CD4-positive, alpha-beta T cell treated with Interleukin-21 for 1 hour (primary cell): ENCODE measurements around the gene ARFGEF3.

Experiments used
- DNase-seq: peaks from one replicate; pipeline ENCODE4 v3.0.0-alpha.2; 2020

ARFGEF3 gene

DNA sequence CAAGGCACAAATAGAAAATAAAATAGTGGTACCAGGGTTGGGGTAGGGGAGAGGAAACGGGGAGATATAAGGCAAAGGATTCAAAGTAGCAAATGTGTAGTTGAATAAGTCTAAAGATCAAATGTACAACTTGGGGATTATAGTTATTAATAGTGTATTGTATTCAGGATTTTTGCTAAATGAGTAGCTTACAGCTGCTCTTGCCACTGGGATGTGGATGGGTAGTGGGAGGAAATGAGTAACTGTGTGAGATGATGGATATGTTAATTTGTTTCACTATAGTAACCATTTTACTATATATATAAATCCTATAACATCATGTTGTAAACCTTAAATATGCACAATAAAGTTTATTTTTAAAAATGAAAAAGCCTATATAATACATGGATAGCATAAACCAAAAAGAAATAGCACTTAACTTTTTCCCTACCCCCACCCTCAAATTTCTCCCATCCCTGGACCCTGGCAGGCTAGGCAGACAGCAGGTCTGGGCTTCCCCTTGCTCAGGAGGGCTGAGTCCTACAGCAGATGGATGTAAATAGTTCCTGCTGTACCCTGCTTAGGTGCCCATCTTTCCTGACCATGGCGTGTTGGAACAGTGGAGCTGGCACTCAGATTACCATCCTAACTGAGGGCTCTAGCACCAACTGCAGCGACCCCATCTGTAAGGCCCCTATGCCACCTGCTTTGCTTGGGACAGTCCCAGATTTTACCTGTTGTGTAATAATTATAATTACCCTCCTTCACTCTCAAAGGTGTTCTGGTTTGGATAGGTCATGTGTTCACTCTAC is 85.1 kb downstream of the ARFGEF3 start:
- DNase-seq: no peak

DNA sequence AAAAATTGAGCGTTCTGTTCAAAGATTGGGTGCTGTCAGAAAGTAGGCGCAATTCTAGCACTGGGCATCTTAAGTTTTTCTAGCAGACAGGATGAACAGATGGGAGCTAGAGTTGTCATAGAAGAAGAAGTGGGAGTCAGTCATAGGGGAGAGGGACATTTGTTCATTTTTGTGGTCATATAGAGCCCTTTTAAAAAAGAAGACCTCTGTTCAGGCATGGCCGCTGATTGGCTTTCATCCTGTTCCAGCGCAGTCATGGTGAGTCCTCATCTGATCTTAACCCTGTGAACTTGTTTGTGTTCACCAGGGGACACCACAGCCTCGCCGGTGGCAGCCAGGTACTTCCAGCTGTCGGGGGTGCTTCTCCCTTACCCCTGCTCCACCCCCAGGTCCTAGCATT is 86.3 kb downstream of the ARFGEF3 start:
- DNase-seq: no peak

DNA sequence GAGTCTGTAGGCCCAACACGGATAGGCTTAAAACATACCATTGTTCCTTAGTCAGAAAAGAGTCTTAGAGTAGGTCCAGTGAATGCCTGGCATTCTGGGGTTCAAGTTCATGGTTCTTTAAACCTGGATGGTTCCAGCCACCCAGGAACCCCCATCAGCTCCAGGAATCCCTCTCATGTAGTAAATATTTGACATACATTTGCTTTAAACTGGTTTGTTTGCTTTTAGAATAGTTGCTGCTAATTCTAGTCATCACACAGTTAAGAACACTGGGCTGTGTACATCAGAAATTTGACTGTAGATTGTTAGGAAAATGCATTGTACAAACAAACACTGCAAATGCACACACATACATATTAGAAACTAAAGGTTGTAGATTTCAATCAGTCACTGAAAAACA is 87.1 kb downstream of the ARFGEF3 start:
- DNase-seq: no peak

DNA sequence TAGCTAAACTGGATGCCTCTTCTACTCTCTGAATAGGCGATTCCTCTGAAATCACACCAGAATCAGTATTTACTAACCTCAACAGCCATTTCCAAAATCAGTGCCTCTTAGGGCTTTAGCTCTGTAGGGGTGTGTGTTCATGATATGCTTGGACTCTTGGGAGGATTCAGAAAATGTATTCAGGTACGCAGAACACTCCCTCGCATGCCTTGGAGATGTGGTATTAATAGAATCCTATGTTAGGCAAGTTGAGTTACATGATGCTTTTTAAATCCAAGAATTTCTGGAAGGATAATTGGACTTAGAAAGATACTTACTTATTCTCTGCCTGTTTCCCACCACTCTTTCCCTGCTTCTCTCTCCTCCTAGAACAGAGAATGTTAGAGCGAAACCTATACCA is 88.3 kb downstream of the ARFGEF3 start:
- no peak for DNase-seq

DNA sequence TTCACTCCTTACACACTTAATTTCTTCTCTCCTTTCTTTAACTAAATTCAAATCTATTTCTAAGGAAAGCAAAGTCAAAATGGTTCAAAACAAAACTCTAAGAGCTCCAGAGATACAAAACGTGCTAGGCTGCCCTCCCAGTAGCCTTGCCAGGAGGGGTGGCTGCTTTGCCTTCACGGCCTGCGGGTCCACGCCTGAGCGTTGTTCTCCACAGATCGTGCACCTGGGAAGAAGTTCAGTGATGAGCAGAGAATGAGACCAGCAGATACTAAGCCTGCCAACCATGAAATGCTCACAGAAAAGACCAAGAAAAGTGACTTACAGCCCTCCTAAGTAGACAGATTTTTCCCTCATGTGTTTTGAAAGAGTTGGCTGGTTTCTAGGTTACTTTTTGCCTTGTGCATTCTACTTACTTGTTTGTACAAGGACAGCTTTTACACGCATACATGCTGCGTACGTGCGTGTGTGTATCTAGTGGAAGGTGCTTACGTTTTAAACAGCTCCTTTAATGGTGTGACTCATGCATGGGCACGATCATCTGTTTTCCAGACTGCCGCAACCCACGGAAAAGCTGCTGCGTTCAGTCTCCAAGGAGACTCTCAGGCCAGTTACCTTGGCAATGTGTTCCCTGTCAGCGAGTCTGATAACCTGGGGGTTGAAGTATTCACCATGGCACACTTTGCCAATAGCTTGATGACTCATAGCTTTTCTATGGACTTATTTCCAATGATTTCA is 88.9 kb downstream of the ARFGEF3 start:
- DNase-seq: no peak

DNA sequence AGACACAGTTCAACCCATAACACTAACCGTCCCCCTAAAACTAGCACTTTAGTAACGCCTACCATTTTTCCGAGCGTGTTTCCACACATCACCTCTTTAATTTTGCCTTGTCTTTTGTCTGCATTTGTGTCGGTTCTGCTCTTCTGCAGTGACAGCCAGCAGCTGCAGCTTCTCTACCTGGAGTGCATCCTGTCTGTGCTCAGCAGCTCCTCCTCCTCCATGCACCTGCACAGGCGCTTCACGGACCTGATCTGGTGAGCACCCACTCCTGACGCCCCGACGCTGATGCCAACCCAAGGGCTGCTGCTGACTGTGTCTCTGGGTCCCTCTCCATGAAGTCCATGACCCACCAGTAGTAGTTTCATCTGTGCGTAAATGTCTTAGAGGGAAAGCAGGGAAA is 92.0 kb downstream of the ARFGEF3 start:
- no peak for DNase-seq

DNA sequence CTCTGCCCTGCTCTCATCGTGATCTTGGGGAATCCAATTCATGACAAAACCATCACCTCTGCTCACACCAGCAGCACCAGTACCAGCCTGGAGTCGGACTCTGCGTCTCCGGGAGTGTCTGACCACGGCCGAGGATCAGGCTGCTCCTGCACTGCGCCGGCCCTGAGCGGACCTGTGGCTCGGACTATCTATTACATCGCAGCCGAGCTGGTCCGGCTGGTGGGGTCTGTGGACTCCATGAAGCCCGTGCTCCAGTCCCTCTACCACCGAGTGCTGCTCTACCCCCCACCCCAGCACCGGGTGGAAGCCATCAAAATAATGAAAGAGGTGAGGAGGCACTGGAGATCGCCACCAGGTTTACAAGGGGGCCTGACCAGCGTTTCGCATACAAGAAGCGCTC is 93.7 kb downstream of the ARFGEF3 start:
- no peak for DNase-seq

DNA sequence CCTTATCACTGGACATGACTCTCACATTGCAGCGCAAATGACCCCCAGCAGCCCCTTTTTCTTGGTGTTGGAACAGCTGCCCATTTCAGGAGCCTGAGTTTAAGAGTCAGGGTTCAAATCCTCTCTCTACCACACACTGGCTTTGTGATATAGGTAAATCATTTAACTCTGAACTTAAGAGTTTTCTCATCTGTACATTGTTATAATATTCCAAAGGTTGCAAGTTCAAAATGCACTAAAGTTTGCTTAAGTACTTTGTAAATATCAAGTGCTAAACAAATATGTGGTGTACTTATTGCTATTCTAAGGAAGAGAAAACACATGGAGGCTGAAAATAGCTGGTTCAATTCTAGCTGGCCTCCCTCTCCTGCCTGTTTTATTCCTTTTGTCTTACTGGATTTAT is 95.9 kb downstream of the ARFGEF3 start:
- no peak for DNase-seq

DNA sequence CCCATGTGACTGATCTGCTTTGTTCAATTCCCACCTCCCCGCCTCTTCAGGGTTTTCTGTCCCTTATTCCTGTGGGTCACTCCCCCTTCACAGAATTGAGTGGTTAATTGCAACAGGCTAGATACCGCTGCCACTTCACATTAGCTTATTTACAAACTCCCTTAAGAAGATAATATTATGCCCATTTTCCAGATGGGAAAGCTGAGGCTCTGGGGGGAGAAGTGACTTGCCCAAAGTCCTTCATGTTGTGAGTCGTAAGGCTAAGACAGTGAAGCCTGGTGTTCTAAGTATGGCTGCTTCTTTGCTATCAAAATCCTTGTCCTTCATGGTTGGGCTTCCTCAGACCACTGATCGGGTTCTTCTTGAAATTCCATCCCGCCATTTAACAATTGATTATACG is 96.5 kb downstream of the ARFGEF3 start:
- DNase-seq: no peak

DNA sequence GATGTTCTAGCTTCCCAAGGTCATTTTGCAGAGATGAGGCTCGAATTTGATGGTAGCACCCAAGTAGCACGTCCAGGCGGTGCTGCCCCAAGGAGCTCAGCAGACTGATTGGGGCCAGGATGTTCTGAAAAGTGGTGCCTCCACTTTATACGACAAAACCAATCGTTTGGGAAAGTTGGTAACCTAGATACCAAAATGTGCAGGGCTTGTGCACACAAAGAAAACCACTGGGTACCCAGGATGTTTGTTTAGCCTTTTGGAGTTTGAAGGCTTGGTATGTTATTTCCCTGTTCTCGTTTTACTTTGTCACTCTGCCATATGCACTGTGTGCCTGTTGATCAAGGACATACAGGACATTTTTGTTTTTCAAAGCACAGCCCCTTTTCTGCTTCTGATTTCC is 97.3 kb downstream of the ARFGEF3 start:
- no peak for DNase-seq

DNA sequence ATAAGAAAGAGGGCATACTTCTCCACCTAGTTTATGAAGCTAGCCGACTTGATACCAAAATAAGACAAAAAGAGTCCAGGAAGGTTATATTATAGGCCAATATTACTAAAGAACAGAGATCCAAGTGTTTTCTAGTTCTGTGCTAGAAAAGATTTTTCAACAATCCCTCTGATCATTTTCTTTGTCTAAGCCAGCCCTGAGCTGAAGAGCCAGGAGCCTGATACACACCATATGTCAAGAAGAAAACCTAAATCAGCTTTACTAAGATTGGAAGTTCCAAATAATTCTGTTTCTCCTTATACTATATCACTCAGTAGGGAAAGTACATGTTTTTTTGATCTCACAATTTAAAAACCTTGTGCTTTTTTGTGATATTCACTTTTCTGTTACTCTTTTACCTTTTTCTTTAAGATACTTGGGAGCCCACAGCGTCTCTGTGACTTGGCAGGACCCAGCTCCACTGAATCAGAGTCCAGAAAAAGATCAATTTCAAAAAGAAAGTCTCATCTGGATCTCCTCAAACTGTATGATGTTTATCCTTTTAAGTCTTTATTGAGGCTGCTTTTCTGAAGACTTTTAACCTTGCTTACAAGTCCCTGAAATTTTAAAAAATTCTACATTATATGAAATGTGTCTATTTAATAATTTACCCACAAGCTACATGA is 99.5 kb downstream of the ARFGEF3 start:
- no peak for DNase-seq

DNA sequence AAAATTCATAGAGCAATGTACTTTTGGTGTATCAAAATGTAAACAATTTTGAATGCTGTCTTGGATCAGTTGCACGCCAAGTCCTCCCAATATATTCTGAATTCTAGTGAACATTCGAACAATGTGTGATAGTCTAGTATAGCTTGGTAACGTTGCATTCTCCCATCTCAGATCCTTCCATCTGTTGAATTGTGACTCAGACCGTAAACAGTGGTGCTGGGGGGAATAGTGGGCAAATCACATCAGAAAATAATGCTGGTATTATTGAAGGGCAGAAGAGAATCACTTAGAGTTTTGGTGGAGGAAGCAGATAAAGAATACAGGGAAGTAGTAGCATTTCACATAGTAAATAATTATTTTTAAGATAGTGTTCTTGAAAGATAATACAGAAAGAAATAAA is 102.2 kb downstream of the ARFGEF3 start:
- DNase-seq: no peak

DNA sequence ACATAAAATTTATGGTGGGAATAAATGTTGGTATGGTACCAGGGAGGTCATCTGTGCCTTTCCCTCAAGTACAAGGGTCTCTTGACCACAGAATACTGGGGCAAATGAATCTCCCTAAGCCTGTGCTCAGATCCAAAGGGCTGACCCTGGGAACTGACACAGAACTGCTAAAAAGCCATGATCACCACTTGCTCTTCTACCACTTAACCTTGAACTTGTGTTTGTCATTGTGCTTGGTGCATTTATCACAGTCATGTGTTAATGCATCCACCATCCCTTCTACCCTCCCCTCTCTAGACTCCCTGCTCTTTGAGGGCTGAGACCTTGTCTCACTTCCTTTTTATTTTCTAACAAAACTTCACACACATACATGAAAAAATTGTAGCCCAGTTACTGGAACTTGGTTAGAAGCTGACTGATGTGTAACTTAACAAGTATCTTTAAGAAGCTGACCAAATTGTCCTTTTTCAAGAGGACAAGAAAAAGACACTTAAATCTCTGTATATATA is 102.7 kb downstream of the ARFGEF3 start:
- no peak for DNase-seq

DNA sequence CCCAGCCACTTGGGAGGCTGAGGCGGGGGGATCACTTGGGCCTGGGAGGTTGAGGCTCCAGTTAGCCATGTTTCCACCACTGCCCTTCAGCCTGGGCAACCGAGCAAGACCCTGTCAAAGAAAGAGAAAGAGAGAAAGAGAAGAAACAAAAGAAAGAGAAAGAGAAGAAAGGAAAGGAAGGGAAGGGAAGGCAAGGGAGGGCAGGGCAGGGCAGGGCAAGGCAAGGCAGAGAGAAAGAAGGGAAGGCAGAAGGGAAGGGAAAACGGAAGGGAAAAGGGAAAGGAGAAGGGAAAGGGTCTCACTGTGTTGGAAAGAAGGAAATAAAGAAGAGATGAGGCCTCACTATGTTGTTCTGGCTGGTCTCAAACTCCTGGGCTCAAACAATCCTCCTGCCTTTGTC is 104.4 kb downstream of the ARFGEF3 start:
- DNase-seq: no peak

DNA sequence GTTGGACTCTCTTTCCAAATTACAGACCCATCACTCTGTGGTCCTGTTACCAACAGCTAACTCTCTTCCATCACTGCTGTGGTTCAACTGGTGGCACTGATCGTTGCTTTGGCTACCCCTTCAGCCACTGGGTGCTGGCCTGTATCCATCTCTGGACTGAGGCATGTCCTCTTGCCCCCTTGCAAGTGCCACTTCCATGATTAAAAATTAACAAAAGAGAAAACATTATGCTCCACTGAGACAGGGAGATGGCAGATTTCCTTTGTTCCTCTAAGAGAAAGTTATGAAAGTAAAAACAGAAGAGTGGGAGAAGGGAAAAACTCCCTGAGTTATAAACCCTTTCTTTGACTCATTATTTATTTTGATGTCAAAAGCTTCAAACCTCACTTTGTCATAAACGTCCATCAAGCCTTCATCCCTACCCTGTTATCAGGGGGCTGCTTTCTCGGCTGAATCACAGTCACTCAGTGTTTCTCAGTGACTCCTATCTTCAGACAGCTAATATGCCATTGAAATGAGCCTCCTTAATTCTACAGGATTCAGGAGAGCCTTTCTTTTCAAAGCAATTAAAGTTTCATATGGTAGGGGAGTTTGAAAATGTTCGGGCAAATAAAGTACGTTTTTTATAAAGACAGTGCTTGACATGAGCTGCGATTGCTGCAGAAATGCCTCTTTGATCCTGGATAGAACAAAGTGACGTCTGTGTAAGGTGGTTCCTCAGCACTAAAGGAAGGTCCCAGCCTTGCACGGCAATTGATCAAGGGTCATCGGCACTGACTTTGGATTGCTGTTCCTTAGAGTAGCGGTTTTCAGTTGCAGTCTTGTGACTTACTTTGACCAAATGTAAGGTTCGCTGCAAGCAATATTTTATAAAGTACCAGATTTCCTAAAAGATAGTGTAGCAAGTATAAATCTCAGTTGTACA is 106.5 kb downstream of the ARFGEF3 start:
- no peak for DNase-seq

DNA sequence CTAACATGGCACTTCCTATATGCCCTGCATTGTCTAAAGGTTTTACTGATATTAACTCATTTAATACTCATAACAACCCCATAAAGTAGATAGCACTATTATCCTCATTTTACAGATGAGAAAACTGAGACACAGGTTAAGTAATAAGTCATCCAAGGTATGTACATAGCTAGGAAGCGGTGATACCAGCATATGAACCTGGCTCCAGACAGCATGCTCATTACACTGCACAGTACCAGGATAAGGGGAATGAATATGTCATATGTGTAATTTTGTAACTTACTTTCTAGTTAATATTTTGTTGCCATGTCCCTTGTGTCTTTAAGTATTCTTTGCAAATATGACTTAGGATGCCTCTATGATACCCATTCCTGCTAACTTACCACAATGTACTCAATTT is 109.7 kb downstream of the ARFGEF3 start:
- no peak for DNase-seq

DNA sequence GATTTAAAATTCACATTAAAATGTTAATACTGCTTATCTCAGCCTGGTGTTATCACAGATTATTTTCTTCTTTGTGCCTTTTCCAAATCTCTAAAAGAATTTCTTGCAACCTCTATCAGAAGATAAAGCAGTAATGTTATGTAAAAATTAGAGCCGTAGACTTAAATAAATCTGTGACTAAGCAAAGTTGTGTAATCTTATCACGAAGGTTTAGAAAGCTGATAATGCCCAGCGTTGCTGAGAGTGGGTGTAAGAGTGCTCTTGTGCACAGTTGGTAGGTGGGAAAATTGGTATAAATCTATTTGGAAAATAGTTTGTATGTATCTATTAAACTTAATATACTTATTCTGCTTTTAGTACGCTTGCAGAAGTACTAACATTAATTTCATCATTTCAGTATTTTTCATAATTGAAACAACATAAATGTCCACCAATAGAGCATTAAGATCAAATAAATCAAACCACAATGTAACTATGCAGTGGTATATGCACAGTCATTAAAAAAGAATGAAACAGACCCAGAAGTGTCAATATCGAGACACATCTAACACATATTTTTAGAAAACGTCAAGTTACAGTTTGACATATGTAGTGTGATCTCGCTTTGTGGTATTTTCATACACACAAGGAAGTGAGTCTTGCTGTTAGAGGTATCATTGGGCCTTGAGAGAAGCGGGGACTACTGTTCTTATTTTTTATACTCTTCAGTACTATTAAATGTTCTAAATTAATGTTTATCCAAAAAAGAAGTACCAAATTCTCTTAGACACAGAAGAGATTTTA is 111.0 kb downstream of the ARFGEF3 start:
- no peak for DNase-seq

DNA sequence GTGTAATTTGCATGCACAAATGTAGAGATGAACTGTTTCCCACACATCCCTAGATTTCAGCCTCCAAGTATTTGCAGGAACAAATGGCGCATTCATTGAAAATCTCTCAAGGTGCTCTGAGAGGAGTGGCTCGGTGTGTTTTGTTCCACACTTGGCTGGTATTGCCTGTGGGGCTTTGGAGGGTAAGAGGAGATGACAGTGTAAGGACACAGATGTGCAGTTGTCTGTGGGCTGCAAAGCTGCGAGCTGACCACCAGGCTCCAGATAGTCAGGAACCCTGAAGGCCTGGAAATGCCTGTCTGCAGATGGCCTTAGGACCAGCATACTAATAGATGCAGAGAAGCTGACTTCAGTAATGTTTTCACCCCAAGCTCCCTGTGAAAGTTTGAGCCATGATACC is 114.2 kb downstream of the ARFGEF3 start:
- no peak for DNase-seq

DNA sequence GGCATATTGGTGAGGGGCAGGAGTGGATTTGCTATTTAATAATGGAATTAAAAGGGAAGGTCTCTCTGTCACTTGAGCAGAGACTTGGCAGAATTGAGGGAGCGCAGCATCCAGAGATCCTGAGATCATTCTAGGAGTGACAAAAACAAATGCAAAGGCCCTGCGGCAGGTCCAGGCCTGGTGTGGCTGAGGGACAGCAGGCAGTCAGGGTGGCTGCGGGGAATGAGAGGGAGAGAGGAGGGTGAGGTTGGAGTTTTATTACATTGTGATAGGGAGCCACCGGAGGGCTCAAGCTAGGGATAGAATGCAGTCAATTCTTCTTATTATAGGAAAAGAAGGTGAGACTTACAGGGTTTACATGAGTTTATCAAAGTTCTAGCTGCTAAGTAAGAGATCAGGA is 116.1 kb downstream of the ARFGEF3 start:
- no peak for DNase-seq

DNA sequence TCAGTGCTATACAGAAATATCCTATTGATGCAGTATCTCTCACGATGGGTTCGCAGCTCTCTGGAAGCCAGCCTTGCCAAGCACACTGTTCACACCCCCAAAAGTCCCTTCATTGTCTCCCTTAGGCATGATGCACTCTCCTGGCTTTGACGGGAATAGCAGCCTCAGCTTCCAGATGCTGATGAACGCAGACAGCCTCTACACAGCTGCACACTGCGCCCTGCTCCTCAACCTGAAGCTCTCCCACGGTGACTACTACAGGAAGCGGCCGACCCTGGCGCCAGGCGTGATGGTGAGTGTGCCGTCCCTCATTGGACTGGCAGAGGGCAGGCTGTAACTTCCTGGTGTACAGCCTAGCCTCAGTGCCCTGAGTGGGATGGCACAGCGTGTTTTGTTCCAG is 116.6 kb downstream of the ARFGEF3 start:
- no peak for DNase-seq

DNA sequence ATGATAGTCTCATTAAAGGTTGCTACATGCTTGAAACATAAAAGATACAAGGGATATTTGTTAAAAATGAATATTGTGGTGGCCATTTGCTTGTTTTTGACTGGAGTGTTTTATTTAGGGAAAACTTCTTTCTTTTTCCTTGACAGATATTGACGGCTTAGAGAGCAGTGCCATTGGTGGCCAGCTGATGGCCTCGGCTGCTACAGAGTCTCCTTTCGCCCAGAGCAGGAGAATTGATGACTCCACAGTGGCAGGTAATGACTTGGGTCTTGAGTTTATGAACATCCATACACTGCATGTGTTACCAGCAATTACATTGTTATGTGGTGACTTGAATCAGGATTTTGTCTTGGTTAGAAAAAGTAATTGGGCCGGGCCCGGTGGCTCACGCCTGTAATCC is 124.1 kb downstream of the ARFGEF3 start:
- no peak for DNase-seq

DNA sequence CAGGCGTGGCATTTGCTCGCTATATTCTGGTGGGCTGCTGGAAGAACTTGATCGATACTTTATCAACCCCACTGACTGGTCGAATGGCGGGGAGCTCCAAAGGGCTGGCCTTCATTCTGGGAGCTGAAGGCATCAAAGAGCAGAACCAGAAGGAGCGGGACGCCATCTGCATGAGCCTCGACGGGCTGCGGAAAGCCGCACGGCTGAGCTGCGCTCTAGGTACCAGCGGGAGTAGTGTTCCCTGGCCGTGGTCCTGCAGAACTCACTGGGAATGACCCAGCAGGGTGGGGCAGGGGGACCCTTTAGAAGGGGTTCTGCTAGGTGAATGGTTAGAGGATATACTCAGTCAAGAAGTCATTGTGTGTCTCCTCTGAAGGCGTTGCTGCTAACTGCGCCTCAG is 125.0 kb downstream of the ARFGEF3 start:
- no peak for DNase-seq
